Duodenal mucosa (tissue), 2 donors: ENCODE results near the gene ADGRG3.

ENCODE experiments used
- H3K27ac ChIP-seq: one replicate; pipeline ENCODE4 v1.7.0; 2013; ENCODE audit warnings: low read depth, low read length
- H3K27me3 ChIP-seq, 2 donors: one replicate each; pipeline ENCODE4 v1.7.0; 2013; ENCODE audit warnings: low read length in 2 of 2, control low read depth in 1 of 2; ENCODE audit not compliant: insufficient read depth in 2 of 2, control insufficient read depth in 1 of 2
- H3K36me3 ChIP-seq, 2 donors: one replicate each; pipeline ENCODE4 v1.7.0; 2013; ENCODE audit warnings: low read length in 2 of 2, control low read depth in 1 of 2; ENCODE audit not compliant: insufficient read depth in 2 of 2, control insufficient read depth in 1 of 2
- H3K4me1 ChIP-seq, 2 donors: one replicate each; pipeline ENCODE4 v1.7.0; 2013; ENCODE audit warnings: low read length in 2 of 2, control low read depth in 1 of 2; ENCODE audit not compliant: insufficient read depth in 2 of 2, control insufficient read depth in 1 of 2
- H3K4me3 ChIP-seq, 2 donors: one replicate each; pipeline ENCODE4 v1.7.0; 2013; ENCODE audit warnings: low read length in 2 of 2, low read depth in 1 of 2
- H3K9ac ChIP-seq, 2 donors: one replicate each; pipeline ENCODE4 v1.7.0; 2013; ENCODE audit warnings: low read length in 2 of 2, low read depth in 1 of 2
- H3K9me3 ChIP-seq, 2 donors: one replicate each; pipeline ENCODE4 v1.7.0; 2013; ENCODE audit warnings: low read length in 2 of 2, control low read depth in 1 of 2; ENCODE audit not compliant: control insufficient read depth in 1 of 2

The ADGRG3 gene, protein sequence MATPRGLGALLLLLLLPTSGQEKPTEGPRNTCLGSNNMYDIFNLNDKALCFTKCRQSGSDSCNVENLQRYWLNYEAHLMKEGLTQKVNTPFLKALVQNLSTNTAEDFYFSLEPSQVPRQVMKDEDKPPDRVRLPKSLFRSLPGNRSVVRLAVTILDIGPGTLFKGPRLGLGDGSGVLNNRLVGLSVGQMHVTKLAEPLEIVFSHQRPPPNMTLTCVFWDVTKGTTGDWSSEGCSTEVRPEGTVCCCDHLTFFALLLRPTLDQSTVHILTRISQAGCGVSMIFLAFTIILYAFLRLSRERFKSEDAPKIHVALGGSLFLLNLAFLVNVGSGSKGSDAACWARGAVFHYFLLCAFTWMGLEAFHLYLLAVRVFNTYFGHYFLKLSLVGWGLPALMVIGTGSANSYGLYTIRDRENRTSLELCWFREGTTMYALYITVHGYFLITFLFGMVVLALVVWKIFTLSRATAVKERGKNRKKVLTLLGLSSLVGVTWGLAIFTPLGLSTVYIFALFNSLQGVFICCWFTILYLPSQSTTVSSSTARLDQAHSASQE

DNA sequence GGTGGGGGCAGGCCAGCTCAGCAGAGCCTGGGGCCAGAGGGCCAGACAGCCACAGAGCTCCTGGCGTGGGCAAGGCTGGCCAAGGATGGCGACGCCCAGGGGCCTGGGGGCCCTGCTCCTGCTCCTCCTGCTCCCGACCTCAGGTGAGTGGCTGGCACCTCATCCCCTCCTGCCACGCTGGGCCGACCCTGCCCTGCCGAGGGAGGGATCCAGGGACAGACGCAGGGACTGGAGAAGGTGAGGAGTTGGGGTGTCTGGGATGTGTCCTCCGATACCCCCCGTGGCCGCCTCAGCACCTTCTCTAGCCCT, at the start of gene ADGRG3:
Gene ADGRG3, plus strand, starts transcription at position 44 of the 309 bp plus-strand sequence. Its CDS starts 42 bp downstream, at position 86.
- peak within 1 kb of the TSS; percentile 36 for H3K27ac ChIP-seq
- H3K9me3 ChIP-seq, result no peaks in the 10 kb centered on the region
- H3K9ac ChIP-seq, result peak within 1 kb of the TSS in 1 of 2 donors; percentile 18

DNA sequence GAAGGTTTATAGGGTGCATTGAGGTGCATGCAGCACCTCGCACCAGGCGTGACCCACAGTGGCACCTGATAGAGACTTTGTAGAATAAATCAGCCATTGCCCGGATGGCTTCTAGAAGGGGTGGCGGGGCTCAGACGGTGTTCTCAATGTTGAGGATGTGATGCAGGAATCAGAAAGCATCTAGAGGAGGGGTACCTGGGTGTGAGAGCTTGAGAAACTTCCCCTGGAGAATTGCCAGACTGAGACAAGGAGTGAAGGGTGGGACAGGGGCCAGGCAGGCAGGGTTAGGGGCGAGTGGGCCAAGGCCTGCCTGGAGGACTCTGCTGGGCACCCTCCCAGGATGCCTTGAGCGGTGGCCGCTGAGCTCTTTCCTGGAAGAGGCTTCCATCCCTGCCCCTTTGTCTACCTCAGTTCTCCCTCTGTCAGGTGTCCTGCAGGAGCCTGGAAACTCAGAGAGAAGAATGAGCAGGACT, 48.9 kb upstream of the ADGRG3 start:
- Histone ChIP-seq H3K9me3 (no peaks in the 10 kb centered on the region), H3K27me3 (no peaks in the 10 kb centered on the region), H3K9ac (no peak overlapping the region), H3K4me1 (peaks cover 18 to 41% of the 10 kb centered on the region in 2 donors), H3K36me3 (no peaks in the 10 kb centered on the region), H3K4me3 (peak overlapping the region; percentile 71 to 73), H3K27ac (peak overlapping the region; percentile 82)

More for the DNA sequence above, at the start of gene ADGRG3:
- Histone ChIP-seq H3K4me3 (peak within 1 kb of the TSS in 1 of 2 donors; percentile 5), H3K4me1 (no peaks in the 10 kb centered on the region), H3K36me3 (peaks cover 0 to 10% of the 10 kb centered on the region in 2 donors), H3K27me3 (no peaks in the 10 kb centered on the region)

DNA sequence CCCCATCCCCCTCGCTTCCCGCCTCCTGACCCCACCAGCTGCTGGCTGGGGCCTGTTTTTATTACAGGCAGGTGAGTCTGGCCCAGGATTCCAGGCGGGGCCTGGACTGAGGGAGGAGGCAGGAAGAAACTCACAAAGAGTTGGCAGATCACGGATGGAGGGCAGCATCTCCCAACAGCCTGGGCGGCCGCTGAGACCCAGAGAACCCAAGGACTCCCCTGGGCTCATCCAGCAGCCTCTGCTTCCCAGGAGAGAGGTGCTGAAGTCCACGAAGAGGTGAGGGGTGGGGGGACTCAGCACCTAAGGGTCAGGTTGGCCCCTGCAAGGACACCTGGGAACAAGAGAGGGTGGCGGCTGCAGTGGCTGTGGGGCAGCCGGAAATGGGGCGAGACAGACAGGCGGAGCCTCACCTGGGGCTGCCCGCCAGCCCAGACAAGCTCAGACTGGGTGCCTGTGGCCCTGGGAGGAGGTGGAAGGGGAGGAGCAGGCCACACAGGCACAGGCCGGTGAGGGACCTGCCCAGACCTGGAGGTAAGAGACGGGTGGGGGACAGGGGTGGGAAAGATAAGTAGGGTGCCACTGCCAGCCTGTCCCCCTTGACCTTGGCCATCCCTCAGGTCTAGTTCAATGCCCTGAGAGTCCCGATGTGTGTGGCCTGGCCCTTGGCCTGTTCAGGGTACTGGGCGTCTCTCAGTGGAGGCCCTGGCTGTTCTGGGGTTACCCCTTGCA, 48.3 kb upstream of the ADGRG3 start:
- peak overlapping the region; percentile 70 to 72 for H3K9ac ChIP-seq
- H3K4me1 ChIP-seq, result peaks cover 18 to 41% of the 10 kb centered on the region in 2 donors
- no peaks in the 10 kb centered on the region for H3K9me3 ChIP-seq
- H3K36me3 ChIP-seq, result no peaks in the 10 kb centered on the region
- no peaks in the 10 kb centered on the region for H3K27me3 ChIP-seq
- peak overlapping the region; percentile 82 for H3K27ac ChIP-seq
- peak overlapping the region; percentile 71 to 73 for H3K4me3 ChIP-seq

DNA sequence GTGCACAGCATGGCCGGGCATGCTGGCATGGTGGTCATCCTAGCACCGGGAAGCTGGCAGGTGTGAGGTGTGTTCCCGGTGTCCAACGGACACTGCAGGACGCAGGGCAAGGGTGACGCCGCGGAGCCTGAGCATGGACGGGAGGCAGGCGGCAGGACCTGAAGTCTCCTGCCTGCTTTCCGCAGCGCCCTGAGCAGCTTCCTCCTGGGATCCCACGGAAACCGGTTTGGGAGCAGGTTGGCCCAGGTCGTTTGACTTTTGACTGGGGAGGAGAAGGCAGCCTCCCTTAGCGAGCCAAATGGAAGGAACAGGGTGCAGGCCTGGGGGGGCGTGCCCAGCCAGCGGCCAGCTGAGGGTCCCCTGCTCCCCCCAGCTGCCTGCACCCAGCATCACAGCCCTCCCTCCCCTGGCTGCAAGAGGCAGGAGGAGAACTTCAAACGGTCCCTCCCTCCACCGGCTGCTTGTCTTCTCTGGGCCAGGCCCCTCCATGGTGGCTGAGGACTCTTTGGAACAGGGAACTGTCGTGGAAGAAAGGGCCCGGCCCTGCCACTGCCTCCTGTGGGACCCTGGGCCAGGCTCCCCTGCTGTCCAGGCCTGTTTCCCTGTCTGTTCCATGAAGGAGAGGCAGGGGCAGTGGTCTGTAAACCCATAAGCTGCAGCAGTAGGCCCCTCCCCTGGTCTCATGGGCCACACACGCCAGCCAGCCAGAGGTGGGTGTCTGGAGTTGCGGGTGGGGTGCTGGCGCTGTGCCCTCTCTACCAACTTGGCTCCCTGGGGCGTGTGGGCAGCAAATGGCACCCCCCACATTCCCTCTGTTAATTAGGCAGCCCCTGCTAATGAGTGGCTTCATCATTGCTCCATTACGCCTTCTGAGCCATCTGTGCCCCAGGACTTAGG, 47.5 kb upstream of the ADGRG3 start:
- no peaks in the 10 kb centered on the region for H3K27me3 ChIP-seq
- H3K9me3 ChIP-seq, result no peaks in the 10 kb centered on the region
- peak overlapping the region; percentile 82 for H3K27ac ChIP-seq
- peaks cover 18 to 37% of the 10 kb centered on the region in 2 donors for H3K4me1 ChIP-seq
- peak overlapping the region; percentile 71 to 73 for H3K4me3 ChIP-seq
- H3K9ac ChIP-seq, result peak overlapping the region; percentile 70 to 72
- H3K36me3 ChIP-seq, result no peaks in the 10 kb centered on the region

DNA sequence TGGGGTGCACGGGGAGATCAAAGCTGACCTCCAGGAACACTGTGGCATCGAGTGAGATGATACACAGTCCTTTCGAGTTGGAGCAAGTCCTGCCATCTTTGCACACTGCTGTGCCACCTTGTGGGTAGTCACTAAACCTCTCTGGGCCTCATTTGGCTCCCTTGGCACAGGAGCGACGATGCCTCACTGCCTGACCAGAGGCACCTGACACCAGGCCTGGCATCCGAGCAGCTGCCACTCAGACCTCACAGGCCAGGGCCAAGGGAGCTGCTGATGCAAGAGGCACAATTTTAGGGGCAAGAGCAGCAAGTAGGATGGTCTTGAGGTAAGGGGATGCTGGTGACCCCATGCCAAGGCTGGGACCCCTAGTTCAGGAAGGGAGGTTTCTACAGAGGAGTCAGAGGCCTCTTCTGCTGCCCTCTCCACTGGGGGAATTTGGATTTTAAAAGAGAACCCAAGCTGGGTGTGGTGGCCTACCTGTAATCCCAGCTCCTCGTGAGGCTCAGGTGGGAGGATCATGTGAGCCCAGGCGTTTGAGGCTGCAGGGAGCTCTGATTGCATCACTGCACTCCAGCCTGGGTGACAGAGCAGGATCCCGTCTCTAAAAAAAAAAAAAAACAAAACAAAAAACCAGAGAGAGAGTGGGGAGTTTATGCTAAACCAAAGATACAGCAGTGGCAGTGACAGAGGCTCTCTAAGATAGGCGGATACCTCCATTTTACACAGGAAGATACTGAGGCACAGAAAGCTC, 46.4 kb upstream of the ADGRG3 start:
- H3K36me3 ChIP-seq, result no peaks in the 10 kb centered on the region
- H3K27ac ChIP-seq, result peak overlapping the region; percentile 82
- peak overlapping the region; percentile 71 to 73 for H3K4me3 ChIP-seq
- no peak overlapping the region for H3K9ac ChIP-seq
- H3K27me3 ChIP-seq, result no peaks in the 10 kb centered on the region
- peaks cover 18 to 33% of the 10 kb centered on the region in 2 donors for H3K4me1 ChIP-seq
- H3K9me3 ChIP-seq, result no peaks in the 10 kb centered on the region

DNA sequence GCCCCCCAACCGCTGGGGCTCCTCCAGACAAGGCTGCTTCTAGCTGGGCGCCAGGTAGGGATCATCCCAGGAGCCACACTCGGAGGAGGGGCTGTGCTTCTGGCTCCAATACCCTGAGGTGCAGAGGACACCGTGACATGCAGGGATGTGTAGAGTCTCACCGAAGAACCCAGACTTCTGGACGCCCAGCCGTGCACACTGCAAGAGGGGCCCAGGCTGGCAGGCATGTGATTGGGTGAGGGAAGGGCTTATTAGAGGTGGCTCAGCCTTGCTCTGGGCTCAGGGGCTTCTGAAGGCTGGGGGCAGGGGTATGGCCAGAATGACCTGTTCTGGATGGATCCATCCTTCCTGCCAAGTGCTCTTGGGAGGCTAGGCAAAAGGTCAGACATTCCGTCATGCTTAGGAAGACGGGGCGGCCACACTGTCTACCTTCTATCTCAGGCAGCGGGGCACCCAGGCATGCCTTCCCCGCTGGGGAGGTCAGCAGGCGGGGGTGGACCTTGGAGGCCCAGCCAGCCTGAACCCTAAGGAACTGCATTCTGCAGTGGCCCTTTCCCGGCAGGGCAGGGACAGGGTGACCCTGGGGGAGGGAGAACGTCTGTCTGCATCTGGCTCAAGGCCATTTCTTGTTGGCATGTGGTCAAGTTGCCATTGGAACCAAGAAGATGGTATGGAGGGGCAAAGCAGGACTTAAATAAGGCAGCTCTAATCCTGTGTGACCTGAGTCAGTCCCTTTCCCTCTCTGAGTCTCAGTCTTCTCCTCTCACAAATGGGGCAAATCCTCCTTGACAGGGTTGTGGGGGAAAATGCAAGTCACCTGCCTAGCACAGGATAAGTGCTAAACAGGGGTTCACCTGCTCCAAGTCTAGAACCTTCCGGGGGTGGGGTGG, 45.5 kb upstream of the ADGRG3 start:
- H3K9ac ChIP-seq, result no peak overlapping the region
- H3K4me3 ChIP-seq, result no peak overlapping the region
- no peaks in the 10 kb centered on the region for H3K36me3 ChIP-seq
- peaks cover 18 to 33% of the 10 kb centered on the region in 2 donors for H3K4me1 ChIP-seq
- no peaks in the 10 kb centered on the region for H3K27me3 ChIP-seq
- H3K27ac ChIP-seq, result peak overlapping the region; percentile 5
- no peaks in the 10 kb centered on the region for H3K9me3 ChIP-seq

DNA sequence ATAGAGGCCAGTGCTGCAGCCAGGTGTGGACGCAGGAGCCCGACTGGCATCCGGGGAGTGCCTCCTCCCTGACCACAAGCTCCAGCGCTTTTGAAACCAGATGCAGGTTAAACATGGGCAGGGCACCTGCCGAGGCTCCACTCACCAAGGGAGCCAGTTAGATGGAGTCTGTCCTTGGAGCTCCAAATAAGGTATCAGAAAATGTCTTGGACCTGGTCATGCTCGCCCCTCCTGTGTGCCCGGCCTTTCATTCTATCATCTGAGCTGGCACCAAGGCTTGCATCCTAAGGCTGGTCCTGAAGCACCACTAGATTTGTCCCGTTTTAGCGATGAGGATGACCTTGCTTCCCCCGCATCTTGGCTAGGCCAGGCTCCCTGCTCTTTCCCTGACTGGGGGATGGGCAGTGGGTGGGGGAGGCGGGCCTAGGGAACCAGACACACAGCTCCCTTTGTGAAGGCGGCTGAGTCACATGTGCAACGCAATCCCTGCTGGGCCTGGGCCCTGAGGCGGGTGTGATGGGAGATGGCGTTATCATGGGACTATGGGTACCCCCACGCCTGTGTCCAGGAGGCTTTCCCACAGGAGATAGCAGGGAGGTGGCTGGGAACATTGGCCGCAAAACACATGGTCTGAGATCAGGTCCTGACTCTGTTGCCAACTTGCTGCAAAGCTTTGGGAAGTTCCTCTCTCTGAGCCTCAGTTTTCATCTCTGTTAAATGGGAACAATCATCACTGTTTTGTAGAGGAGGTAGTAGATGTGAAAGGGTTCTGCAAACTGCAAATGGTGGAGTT, 44.7 kb upstream of the ADGRG3 start:
- Histone ChIP-seq H3K9ac (no peak overlapping the region), H3K9me3 (no peaks in the 10 kb centered on the region), H3K36me3 (no peaks in the 10 kb centered on the region), H3K27me3 (no peaks in the 10 kb centered on the region), H3K27ac (peak overlapping the region; percentile 5), H3K4me1 (peaks cover 22 to 38% of the 10 kb centered on the region in 2 donors), H3K4me3 (no peak overlapping the region)

DNA sequence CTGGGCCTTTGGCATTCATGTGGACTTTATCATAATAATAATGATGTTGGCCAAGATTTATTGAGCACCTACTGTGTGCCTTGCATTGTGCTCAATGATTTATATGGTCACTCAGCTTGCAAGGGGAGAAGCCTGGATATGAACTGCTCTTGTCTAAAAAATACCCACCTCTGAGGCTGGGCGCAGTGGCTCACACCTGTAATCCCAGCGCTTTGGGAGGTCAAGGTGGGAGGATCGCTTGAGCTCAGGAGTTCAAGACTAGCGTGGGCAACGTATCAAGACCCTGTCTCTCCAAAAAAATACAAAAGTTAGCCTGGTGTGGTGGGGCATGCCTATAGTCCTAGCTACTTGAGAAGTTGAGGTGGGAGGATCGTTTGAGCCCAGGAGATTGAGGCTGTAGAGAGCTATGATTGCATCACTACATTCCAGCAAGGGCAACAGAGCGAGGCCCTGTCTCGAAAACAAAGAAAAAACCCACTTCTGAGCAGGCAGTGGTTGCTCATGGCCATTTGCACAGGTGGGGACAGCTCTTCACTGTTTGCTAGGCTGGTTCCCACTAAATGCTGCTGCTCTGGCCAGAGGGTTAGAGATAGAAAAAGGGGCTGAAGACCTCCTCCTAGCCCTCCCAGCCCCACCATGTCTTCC, 43.9 kb upstream of the ADGRG3 start:
- Histone ChIP-seq H3K27me3 (no peaks in the 10 kb centered on the region), H3K9me3 (no peaks in the 10 kb centered on the region), H3K9ac (no peak overlapping the region), H3K4me3 (no peak overlapping the region), H3K36me3 (no peaks in the 10 kb centered on the region), H3K27ac (no peak overlapping the region), H3K4me1 (peaks cover 25 to 39% of the 10 kb centered on the region in 2 donors)
